Hepatocyte (in vitro differentiated cells): Measurements from ENCODE around the gene KRT74. TPM values are rescaled to one million over a fixed set of nuclear protein-coding genes. Genes with fewer than 3 reads are reported as not detected.

ENCODE experiments used
- DNase-seq: peaks from one replicate; pipeline ENCODE4 v3.0.0-alpha.2; 2016; ENCODE audit warnings: low spot score
- H2AFZ ChIP-seq: fragments of 200-600 bp; sonication (generic); 2 replicates; pipeline ENCODE4 v1.6.0; 2016; ENCODE audit warnings: antibody characterized with exemption, mild to moderate bottlenecking
- H3K27ac ChIP-seq: fragments of 200-600 bp; sonication (generic); 2 replicates; pipeline ENCODE4 v1.5.1; 2016; ENCODE audit warnings: mild to moderate bottlenecking
- H3K27me3 ChIP-seq: fragments of 200-600 bp; sonication (generic); 2 replicates; pipeline ENCODE4 v1.6.1; 2016
- H3K36me3 ChIP-seq: fragments of 200-600 bp; sonication (generic); replicated peaks from 2 replicates; pipeline ENCODE4 v1.5.1; 2016; ENCODE audit warnings: low read depth; ENCODE audit not compliant: insufficient read depth
- H3K4me1 ChIP-seq: fragments of 200-600 bp; sonication (generic); 2 replicates; pipeline ENCODE4 v1.5.1; 2016; ENCODE audit warnings: mild to moderate bottlenecking, moderate library complexity; ENCODE audit not compliant: insufficient read depth
- H3K4me2 ChIP-seq: fragments of 200-600 bp; sonication (generic); 2 replicates; pipeline ENCODE4 v1.6.0; 2016
- H3K4me3 ChIP-seq: fragments of 200-600 bp; sonication (generic); 2 replicates; pipeline ENCODE4 v1.5.1; 2016; ENCODE audit warnings: mild to moderate bottlenecking
- H3K79me2 ChIP-seq: fragments of 200-600 bp; sonication (generic); 2 replicates; pipeline ENCODE4 v1.6.0; 2017; ENCODE audit warnings: mild to moderate bottlenecking
- H3K9me2 ChIP-seq: fragments of 200-600 bp; sonication (generic); replicated peaks from 2 replicates; pipeline ENCODE4 v1.6.0; 2017; ENCODE audit warnings: mild to moderate bottlenecking; ENCODE audit not compliant: insufficient read depth
- H3K9me3 ChIP-seq: fragments of 200-600 bp; sonication (generic); 2 replicates; pipeline ENCODE4 v1.5.1; 2016; ENCODE audit warnings: low read depth, mild to moderate bottlenecking
- H4K20me1 ChIP-seq: fragments of 200-600 bp; sonication (generic); 2 replicates; pipeline ENCODE4 v1.6.0; 2016; ENCODE audit warnings: mild to moderate bottlenecking; ENCODE audit not compliant: insufficient read depth, poor library complexity, severe bottlenecking
- CTCF ChIP-seq: fragments of 200-600 bp; sonication (generic); IDR thresholded peaks from 2 replicates; pipeline ENCODE4 v1.5.1; 2016; ENCODE audit warnings: antibody characterized with exemption, mild to moderate bottlenecking; ENCODE audit not compliant: poor library complexity
- EZH2 ChIP-seq: fragments of 200-600 bp; sonication (generic); IDR thresholded peaks from 2 replicates; pipeline ENCODE4 v1.6.1; 2016; ENCODE audit warnings: antibody characterized with exemption, mild to moderate bottlenecking, borderline replicate concordance
- EZH2phosphoT487 ChIP-seq: fragments of 200-600 bp; sonication (generic); IDR thresholded peaks from one replicate; pipeline ENCODE4 v1.6.1; 2018; ENCODE audit warnings: antibody characterized with exemption, mild to moderate bottlenecking, low read depth, moderate library complexity; ENCODE audit not compliant: unreplicated experiment, severe bottlenecking
- WGBS: methylation state at CpG from one replicate; pipeline ENCODE4 v1.1.6; 2016; ENCODE audit warnings: low lambda C conversion rate; ENCODE audit errors: missing lambda C conversion rate; 5-methylcytosine and 5-hydroxymethylcytosine counted together
- polyA plus RNA-seq: library from polyadenylated mRNA; unstranded; fragments of >200 nt; fragmentation: Nextera tagmentation; extraction: Ambion mirVana; gene quantifications from 2 replicates; pipeline ENCODE4 v1.2.1, GENCODE V29; 2016
- total RNA-seq: library from RNA; depleted of rRNA; stranded (reverse); fragments of >200 nt; gene quantifications from 2 replicates; pipeline ENCODE4 v1.2.3, GENCODE V29; 2014

Gene KRT74
- total and polyA plus RNA-seq, 2 experiments from 2014 or later = not detected

- DNase-seq = no peak
- 85% methylated on average over 17 of the region's 18 CpGs for WGBS
- no peaks in the 10 kb centered on the region for H3K9me3 ChIP-seq
These were observed 41.9 kb downstream of the KRT74 start for GRCh38 chr12:52531566-52532300.

GRCh38 chr12:52530905-52531304 is 42.7 kb downstream of the KRT74 start:
- Histone ChIP-seq H3K27me3 (no peaks in the 10 kb centered on the region), H3K4me2 (no peak overlapping the region), H2AFZ (no peak overlapping the region), H3K9me2 (no peaks in the 10 kb centered on the region), H3K4me3 (no peak overlapping the region), H4K20me1 (no peaks in the 10 kb centered on the region), H3K27ac (no peak overlapping the region), H3K79me2 (no peaks in the 10 kb centered on the region), H3K4me1 (no peaks in the 10 kb centered on the region), H3K36me3 (no peaks in the 10 kb centered on the region), H3K9me3 (no peaks in the 10 kb centered on the region)
- no peak for DNase-seq
- no peak for TF ChIP-seq EZH2phosphoT487
- TF ChIP-seq CTCF = no peak
- no peak for TF ChIP-seq EZH2
- WGBS = 70% methylated on average over 2 of the region's 2 CpGs

More at GRCh38 chr12:52531566-52532300, 41.9 kb downstream of the KRT74 start:
- Histone ChIP-seq H3K4me1 (no peaks in the 10 kb centered on the region), H4K20me1 (no peaks in the 10 kb centered on the region), H2AFZ (no peak overlapping the region), H3K27me3 (no peaks in the 10 kb centered on the region), H3K79me2 (no peaks in the 10 kb centered on the region), H3K9me2 (no peaks in the 10 kb centered on the region), H3K36me3 (no peaks in the 10 kb centered on the region), H3K4me3 (no peak overlapping the region), H3K4me2 (no peak overlapping the region), H3K27ac (no peak overlapping the region)
- TF ChIP-seq EZH2phosphoT487 (no peak), CTCF (no peak), EZH2 (no peak)

DNA sequence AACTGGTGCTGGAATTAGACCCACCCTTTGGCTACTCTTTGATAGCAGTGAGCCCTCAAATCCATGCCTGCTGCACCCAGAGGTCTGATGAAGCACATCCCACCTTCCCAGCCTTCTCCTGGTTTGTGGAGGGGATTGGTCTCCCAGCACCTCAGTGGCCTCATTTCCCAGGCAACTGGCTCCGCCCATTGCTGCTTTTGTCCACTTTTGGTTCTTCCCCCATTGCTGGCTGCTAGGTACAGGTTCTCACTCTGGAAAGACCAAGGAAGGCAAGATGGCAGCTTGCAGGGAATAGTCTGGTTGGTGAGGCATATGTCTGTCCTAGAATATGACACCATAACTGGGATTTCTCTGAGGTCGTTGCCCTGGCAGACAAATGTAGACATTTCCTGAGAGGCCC is 43.3 kb downstream of the KRT74 start:
- no peak overlapping the region for H2AFZ ChIP-seq
- no peaks in the 10 kb centered on the region for H3K79me2 ChIP-seq
- H3K4me3 ChIP-seq = no peak overlapping the region
- TF ChIP-seq EZH2 = no peak
- TF ChIP-seq EZH2phosphoT487 = no peak
- TF ChIP-seq CTCF = no peak
- 85% methylated on average over 2 of the region's 2 CpGs for WGBS
- H3K9me2 ChIP-seq = no peaks in the 10 kb centered on the region
- no peaks in the 10 kb centered on the region for H3K9me3 ChIP-seq
- H3K36me3 ChIP-seq = no peaks in the 10 kb centered on the region
- H3K4me1 ChIP-seq = no peaks in the 10 kb centered on the region
- no peak overlapping the region for H3K4me2 ChIP-seq
- DNase-seq = no peak
- H3K27ac ChIP-seq = no peak overlapping the region
- no peaks in the 10 kb centered on the region for H3K27me3 ChIP-seq
- H4K20me1 ChIP-seq = no peaks in the 10 kb centered on the region
